Measurements from ENCODE around the gene TMCO4. TPM values are rescaled to one million over a fixed set of nuclear protein-coding genes. Genes with fewer than 3 reads are reported as not detected.

The TMCO4 gene
- total RNA-seq, 1 experiment from 2014 or later, result 7.2 TPM

GRCh38 chr1:19678493-19678892 is 121.2 kb downstream of the TMCO4 start:
- POLR2A ChIA-PET, result interaction anchor here (0.9 kb wide), 1 partner anchor 25 kb away, joined by 3 read pairs; no protein-coding TSS in a partner anchor
- Mint-ChIP-seq H3K4me3 (no peak overlapping the region), H3K4me1 (peaks cover 7% of the 10 kb centered on the region), H3K27ac (no peak overlapping the region), H3K27me3 (ENCODE audit: low read depth) (peaks cover 22% of the 10 kb centered on the region), H3K9me3 (no peaks in the 10 kb centered on the region), H3K36me3 (no peaks in the 10 kb centered on the region)
- CTCF ChIA-PET, result interaction anchor here (1.1 to 5.1 kb wide), 3 partner anchors 17 to 26 kb away, joined by 3 to 37 read pairs (median 20); no protein-coding TSS in a partner anchor
- TF ChIP-seq ZNF423 (CRISPR knock-in tag; IDR thresholded peaks at IDR 0.05) (peak; percentile 82), ZNF281 (CRISPR knock-in tag; IDR thresholded peaks at IDR 0.05) (no peak)
- no peak for ATAC-seq
- no peak for DNase-seq (ENCODE audit: low spot score)

GRCh38 chr1:19676438-19676922 is 123.2 kb downstream of the TMCO4 start:
- Mint-ChIP-seq H3K27ac (no peak overlapping the region), H3K27me3 (ENCODE audit: low read depth) (peaks cover 22% of the 10 kb centered on the region), H3K4me1 (no peaks in the 10 kb centered on the region), H3K36me3 (no peaks in the 10 kb centered on the region), H3K9me3 (no peaks in the 10 kb centered on the region), H3K4me3 (no peak overlapping the region)
- CTCF ChIA-PET, result interaction anchor here (1.0 to 5.1 kb wide), 5 partner anchors 10 to 205 kb away, joined by 3 to 37 read pairs (median 4); partner anchors contain the start of gene OTUD3
- POLR2A ChIA-PET, result no interaction called here
- ATAC-seq (peak; percentile 93), DNase-seq (ENCODE audit: low spot score) (peak; percentile 81)
- no peak for TF ChIP-seq RORB (CRISPR knock-in tag; IDR thresholded peaks at IDR 0.05)
- no peak for TF ChIP-seq CTCF (IDR thresholded peaks at IDR 0.05)
- TF ChIP-seq, protein P1, sequence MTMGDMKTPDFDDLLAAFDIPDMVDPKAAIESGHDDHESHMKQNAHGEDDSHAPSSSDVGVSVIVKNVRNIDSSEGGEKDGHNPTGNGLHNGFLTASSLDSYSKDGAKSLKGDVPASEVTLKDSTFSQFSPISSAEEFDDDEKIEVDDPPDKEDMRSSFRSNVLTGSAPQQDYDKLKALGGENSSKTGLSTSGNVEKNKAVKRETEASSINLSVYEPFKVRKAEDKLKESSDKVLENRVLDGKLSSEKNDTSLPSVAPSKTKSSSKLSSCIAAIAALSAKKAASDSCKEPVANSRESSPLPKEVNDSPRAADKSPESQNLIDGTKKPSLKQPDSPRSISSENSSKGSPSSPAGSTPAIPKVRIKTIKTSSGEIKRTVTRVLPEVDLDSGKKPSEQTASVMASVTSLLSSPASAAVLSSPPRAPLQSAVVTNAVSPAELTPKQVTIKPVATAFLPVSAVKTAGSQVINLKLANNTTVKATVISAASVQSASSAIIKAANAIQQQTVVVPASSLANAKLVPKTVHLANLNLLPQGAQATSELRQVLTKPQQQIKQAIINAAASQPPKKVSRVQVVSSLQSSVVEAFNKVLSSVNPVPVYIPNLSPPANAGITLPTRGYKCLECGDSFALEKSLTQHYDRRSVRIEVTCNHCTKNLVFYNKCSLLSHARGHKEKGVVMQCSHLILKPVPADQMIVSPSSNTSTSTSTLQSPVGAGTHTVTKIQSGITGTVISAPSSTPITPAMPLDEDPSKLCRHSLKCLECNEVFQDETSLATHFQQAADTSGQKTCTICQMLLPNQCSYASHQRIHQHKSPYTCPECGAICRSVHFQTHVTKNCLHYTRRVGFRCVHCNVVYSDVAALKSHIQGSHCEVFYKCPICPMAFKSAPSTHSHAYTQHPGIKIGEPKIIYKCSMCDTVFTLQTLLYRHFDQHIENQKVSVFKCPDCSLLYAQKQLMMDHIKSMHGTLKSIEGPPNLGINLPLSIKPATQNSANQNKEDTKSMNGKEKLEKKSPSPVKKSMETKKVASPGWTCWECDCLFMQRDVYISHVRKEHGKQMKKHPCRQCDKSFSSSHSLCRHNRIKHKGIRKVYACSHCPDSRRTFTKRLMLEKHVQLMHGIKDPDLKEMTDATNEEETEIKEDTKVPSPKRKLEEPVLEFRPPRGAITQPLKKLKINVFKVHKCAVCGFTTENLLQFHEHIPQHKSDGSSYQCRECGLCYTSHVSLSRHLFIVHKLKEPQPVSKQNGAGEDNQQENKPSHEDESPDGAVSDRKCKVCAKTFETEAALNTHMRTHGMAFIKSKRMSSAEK (CRISPR knock-in tag; IDR thresholded peaks at IDR 0.05; ENCODE audit: borderline replicate concordance), result no peak
- no peak for TF ChIP-seq ZNF416 (CRISPR knock-in tag; IDR thresholded peaks at IDR 0.05)
- TF ChIP-seq SOX15 (CRISPR knock-in tag; IDR thresholded peaks at IDR 0.05), result no peak
- peak; percentile 56 for TF ChIP-seq MAX (CRISPR knock-in tag; IDR thresholded peaks at IDR 0.05)
- TF ChIP-seq CREB1 (CRISPR knock-in tag; IDR thresholded peaks at IDR 0.05), result no peak
- TF ChIP-seq ZNF232 (CRISPR knock-in tag; IDR thresholded peaks at IDR 0.05), result no peak
- TF ChIP-seq ZNF317 (CRISPR knock-in tag; IDR thresholded peaks at IDR 0.05; ENCODE audit: borderline replicate concordance, low read depth), result no peak
- no peak for TF ChIP-seq CREM (CRISPR knock-in tag; IDR thresholded peaks at IDR 0.05)
- TF ChIP-seq ZNF219 (CRISPR knock-in tag; IDR thresholded peaks at IDR 0.05; ENCODE audit: borderline replicate concordance), result no peak
- TF ChIP-seq NFYB (CRISPR knock-in tag; conservative IDR thresholded peaks at IDR 0.05; ENCODE audit: low read depth), result no peak
- no peak for TF ChIP-seq TP53 (CRISPR knock-in tag; IDR thresholded peaks at IDR 0.05)
- TF ChIP-seq, protein P2, sequence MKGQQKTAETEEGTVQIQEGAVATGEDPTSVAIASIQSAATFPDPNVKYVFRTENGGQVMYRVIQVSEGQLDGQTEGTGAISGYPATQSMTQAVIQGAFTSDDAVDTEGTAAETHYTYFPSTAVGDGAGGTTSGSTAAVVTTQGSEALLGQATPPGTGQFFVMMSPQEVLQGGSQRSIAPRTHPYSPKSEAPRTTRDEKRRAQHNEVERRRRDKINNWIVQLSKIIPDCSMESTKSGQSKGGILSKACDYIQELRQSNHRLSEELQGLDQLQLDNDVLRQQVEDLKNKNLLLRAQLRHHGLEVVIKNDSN (CRISPR knock-in tag; IDR thresholded peaks at IDR 0.05), result peak; percentile 45; the same call in 1 of the 2 replicates
- TF ChIP-seq USF2 (CRISPR knock-in tag; IDR thresholded peaks at IDR 0.05), result no peak
- TF ChIP-seq, protein P3, sequence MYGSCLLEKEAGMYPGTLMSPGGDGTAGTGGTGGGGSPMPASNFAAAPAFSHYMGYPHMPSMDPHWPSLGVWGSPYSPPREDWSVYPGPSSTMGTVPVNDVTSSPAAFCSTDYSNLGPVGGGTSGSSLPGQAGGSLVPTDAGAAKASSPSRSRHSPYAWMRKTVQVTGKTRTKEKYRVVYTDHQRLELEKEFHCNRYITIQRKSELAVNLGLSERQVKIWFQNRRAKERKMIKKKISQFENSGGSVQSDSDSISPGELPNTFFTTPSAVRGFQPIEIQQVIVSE (CRISPR knock-in tag; IDR thresholded peaks at IDR 0.05; ENCODE audit: borderline replicate concordance), result no peak
- TF ChIP-seq NR2C2 (CRISPR knock-in tag; IDR thresholded peaks at IDR 0.05), result no peak
- no peak for TF ChIP-seq KAT7 (CRISPR knock-in tag; IDR thresholded peaks at IDR 0.05; ENCODE audit: borderline replicate concordance)
- TF ChIP-seq JUN (CRISPR knock-in tag; IDR thresholded peaks at IDR 0.05), result no peak
- TF ChIP-seq ATF1 (CRISPR knock-in tag; IDR thresholded peaks at IDR 0.05), result no peak
- no peak for TF ChIP-seq PRRX2 (CRISPR knock-in tag; IDR thresholded peaks at IDR 0.05)
